Retinal pigment epithelial cell (primary cell): ENCODE results near the gene MS4A10.

Experiments used
- DNase-seq: peaks from one replicate; pipeline ENCODE4 v3.0.0-alpha.2; 2010; ENCODE audit warnings: low read depth
- H3K4me3 ChIP-seq: 2 replicates; pipeline ENCODE4 v1.5.1; 2011; ENCODE audit warnings: mild to moderate bottlenecking, low read length, control low read depth, moderate library complexity
- TF ChIP-seq, protein P1 (sequence below): conservative IDR thresholded peaks from 2 replicates; pipeline ENCODE4 v1.5.1; 2011; ENCODE audit warnings: low read depth, low read length, control low read depth, inconsistent platforms

MS4A10 gene

DNA sequence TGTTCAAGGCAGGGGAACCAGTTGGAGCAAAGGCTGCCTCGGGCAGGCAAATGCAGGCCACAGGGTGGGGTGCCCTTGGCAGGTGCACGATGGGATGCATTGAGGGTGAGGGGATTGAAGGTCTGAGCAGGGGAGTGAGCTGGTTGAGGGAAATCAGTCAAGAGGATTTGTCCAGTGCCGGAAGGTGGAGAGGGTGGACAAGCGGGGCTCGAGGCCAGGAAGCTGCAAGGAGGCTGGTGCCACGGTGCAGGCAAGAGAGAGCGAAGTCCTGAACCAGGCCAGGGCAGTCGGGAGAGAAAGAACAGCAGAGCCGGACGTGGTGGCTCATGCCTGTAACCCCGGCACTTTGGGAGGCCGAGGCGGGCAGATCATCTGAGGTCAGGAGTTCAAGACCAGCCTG is 10.4 kb upstream of the MS4A10 start:
- TF ChIP-seq, protein P1, sequence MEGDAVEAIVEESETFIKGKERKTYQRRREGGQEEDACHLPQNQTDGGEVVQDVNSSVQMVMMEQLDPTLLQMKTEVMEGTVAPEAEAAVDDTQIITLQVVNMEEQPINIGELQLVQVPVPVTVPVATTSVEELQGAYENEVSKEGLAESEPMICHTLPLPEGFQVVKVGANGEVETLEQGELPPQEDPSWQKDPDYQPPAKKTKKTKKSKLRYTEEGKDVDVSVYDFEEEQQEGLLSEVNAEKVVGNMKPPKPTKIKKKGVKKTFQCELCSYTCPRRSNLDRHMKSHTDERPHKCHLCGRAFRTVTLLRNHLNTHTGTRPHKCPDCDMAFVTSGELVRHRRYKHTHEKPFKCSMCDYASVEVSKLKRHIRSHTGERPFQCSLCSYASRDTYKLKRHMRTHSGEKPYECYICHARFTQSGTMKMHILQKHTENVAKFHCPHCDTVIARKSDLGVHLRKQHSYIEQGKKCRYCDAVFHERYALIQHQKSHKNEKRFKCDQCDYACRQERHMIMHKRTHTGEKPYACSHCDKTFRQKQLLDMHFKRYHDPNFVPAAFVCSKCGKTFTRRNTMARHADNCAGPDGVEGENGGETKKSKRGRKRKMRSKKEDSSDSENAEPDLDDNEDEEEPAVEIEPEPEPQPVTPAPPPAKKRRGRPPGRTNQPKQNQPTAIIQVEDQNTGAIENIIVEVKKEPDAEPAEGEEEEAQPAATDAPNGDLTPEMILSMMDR = no peak
- H3K4me3 ChIP-seq = no peak overlapping the region
- DNase-seq = no peak

DNA sequence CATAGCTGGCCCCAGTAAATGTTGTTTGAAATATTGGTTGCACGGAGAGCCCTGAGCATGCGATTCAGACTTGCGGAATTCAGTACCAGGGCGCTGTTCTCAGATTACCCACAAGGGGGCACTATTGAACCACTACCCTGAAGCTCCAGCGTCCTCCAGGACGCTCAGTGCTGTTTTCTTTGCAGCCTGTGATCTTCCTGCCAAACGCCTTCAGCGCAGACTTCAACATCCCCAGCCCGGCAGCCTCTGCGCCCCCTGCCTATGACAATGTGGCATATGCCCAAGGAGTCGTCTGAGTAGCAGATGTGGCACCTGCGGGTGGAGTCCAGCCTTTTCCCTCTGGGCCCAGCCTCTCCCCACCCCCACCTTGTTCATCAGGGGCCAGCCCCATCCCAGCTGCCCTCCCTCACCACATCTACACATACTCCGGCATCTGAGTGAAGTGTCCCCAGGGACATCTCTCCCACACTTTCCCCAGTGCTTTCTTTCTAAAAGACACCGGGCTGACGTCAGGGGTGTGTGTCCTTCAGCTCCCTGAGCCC is 9.6 kb upstream of the MS4A10 start:
- TF ChIP-seq, protein P1 = peak; percentile 97
- H3K4me3 ChIP-seq = no peak overlapping the region
- DNase-seq = peak; percentile 49

DNA sequence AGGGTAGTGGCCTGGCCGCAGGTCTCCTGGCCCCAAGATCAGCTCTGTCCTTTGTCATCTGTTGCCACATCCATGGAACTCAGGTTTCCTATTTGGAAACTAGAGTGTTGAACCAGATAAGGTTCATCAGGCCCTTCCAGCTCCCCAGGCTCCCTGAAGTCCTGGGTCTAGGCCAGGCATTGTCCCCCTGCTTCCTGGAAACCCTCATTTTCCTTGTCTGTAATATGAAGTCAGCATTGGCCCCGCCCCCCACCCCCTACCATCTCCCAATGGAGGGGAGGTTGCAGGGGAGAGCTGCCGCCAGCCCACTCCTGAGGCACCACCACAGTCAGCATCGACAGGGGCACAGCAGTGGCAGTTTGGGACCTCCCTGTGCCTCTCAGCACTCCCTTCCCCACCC is 9.0 kb upstream of the MS4A10 start:
- no peak overlapping the region for H3K4me3 ChIP-seq
- TF ChIP-seq, protein P1 = no peak
- no peak for DNase-seq

DNA sequence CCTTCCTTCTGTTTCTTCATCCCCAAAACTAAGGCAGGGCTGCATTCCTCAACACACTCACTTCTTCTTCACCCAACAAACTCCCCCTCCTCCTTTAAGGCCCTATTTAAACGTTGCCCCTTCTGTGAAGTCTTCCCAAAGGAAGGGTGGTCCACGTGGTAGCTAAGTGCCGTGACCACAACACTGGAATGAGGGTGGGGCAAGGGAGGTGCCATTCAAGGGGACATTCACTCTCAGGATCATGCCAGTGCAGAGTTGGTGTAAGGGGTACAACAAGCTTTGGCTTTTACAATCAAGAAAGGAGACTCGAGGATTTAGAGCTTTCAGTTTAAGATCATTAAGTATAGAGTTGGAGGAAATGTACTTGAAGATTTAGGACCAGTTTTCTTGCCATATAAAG is 8.0 kb upstream of the MS4A10 start:
- TF ChIP-seq, protein P1 = no peak
- no peak overlapping the region for H3K4me3 ChIP-seq
- DNase-seq = no peak

DNA sequence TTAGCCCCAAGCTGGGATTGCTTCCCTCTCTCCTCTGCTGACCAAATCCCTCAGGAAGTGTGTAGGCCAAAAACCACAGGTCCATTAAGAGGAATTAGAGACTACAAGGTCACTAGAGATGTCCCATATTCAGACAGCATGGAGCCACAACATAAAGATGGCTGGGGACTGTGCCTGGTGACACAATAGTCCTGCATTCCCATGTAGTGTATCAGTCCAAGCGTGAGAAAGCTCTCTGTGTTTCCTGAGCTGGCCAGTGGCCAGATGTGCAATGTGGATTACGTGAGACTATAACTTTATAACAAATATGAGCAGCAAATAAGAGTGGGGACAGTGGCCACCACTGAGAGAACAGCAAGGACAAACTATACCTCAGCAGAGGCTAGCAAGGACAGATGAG is 7.6 kb upstream of the MS4A10 start:
- peak; percentile 59 for DNase-seq
- TF ChIP-seq, protein P1 = no peak
- no peak overlapping the region for H3K4me3 ChIP-seq

DNA sequence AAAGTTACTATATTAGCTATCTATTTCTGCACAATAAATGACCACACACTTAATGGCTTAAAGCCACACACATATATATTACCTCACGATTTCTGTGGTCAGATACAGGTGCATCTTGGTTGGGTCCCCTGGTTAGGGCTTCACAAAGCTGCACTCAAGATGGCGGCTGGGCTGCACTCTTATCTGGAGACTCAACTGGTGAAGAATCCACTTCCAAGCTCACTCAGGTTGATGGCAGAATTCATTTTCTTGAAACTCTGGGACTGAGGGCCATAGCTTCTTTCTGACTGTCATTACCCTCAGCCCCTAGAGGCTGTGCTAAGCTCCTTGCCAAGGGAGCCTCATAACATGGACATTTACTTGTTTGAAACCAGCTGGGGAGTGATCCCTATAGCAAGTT is 5.1 kb upstream of the MS4A10 start:
- H3K4me3 ChIP-seq = no peak overlapping the region
- TF ChIP-seq, protein P1 = no peak
- no peak for DNase-seq

DNA sequence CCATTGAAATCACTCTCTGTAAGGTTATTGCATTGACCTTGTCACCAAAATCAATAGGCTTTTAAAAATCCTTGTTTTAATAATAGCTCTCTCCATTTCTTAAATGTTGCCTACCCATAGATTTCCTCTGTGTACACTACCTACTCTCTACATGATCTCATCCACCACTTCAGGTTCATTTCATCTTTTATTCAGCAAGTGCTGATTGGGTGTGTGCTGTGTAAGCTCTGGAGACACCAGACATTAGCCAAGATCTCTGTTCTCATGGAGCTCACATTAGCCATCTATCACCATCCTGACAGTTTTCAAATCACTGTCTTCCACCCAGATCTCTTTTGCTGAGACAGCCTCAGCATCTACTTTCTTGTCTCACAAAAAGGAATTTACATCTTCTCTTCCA is 4.4 kb upstream of the MS4A10 start:
- no peak overlapping the region for H3K4me3 ChIP-seq
- no peak for DNase-seq
- TF ChIP-seq, protein P1 = no peak
